ENCODE measurements around the gene PLAAT2. TPM values are rescaled to one million over a fixed set of nuclear protein-coding genes. Genes with fewer than 3 reads are reported as not detected.
"Not testable (repeated sequence)": the region's sequence is repeated elsewhere in the genome, so short reads cannot be mapped to it uniquely, and the experiment has no call there.

The PLAAT2 gene
- total RNA-seq, 3 donors from 2014 or later: 44.3 to 238 (median 62.8) TPM

GRCh38 chr11:63609536-63609935 is 46.4 kb upstream of the PLAAT2 start:
- no peaks in the 10 kb centered on the region for H3K9me3 ChIP-seq
- no peak for TF ChIP-seq CTCF (IDR thresholded peaks at IDR 0.05)
- intact Hi-C loops (cut with DNase I, micrococcal nuclease): no loop called here
- peak; percentile 85 for ATAC-seq
- H3K4me3 ChIP-seq: no peak overlapping the region
- peak; percentile 60 to 71 (median 67) for DNase-seq
- no peaks in the 10 kb centered on the region for H3K36me3 ChIP-seq (ENCODE audit: low read depth)
- H3K4me1 ChIP-seq (ENCODE audit: low read depth): peaks cover 3% of the 10 kb centered on the region

DNA sequence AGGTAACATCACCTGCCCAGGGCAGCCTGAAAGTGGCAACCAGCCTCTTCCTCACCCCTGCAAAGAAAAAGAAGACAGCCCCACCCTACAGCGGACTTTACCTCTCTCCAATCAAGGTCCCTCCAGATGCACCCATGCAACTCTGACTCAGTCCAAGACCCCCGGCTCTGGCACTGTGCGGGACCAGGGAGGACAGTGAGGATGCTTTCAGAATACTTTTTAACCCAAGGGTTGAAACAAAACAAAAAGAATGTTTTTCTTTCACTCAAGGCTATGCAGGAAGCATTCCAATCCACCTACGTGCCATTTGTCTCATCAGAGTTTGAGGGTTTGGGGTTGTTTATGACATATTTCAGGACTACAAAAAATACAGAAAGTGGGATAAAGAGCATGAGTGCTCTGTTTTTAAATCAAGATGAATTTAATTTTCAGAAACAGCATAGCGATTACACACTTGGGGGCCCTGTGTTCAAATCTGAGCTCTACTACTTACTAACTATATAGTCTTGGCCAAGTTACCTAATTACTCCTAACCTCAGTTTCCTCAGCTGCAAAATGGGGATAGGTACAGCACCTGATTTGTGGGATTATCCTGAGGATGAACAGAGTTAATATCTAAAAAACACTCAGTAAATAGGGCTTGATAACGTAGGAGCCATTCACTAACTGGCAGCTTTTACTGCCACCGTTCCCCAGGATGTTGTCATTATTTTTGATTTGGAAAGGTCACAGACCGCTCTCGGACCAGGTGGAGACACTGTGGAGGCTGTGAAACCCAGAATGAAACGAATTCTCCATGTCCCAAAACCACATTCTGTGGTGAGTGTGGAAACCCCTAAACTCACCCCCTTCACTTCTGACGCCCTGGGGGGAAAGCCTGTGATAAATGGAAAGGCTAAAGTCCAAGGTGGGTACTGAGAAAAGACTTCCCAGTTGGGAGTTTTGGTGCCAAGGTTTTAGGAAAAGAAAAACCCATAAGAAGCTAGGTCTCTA is 45.5 kb upstream of the PLAAT2 start:
- intact Hi-C loops (cut with DNase I, micrococcal nuclease): no loop called here
- no peak for ATAC-seq
- H3K4me1 ChIP-seq (ENCODE audit: low read depth): no peaks in the 10 kb centered on the region
- H3K4me3 ChIP-seq: no peak overlapping the region
- no peak for TF ChIP-seq CTCF (IDR thresholded peaks at IDR 0.05)
- no peak for DNase-seq
- no peaks in the 10 kb centered on the region for H3K9me3 ChIP-seq
- no peaks in the 10 kb centered on the region for H3K36me3 ChIP-seq (ENCODE audit: low read depth)

- Histone ChIP-seq H3K36me3 (ENCODE audit: low read depth) (no peaks in the 10 kb centered on the region), H3K4me1 (ENCODE audit: low read depth) (peaks cover 4% of the 10 kb centered on the region), H3K4me3 (no peak overlapping the region), H3K9me3 (no peaks in the 10 kb centered on the region)
- intact Hi-C loops (cut with DNase I, micrococcal nuclease): no loop called here
- DNase-seq: no peak
- no peak for TF ChIP-seq CTCF (IDR thresholded peaks at IDR 0.05)
- peak; percentile 29 for ATAC-seq
These were observed 40.0 kb upstream of the PLAAT2 start for GRCh38 chr11:63603180-63603518.

- H3K9me3 ChIP-seq; DNase-seq; H3K4me1 ChIP-seq (ENCODE audit: low read depth); H3K4me3 ChIP-seq; ATAC-seq; H3K36me3 ChIP-seq (ENCODE audit: low read depth); intact Hi-C loops (cut with DNase I, micrococcal nuclease): not testable (repeated sequence)
These were observed 39.4 kb upstream of the PLAAT2 start for GRCh38 chr11:63602290-63603179.

GRCh38 chr11:63599211-63600122 is 36.3 kb upstream of the PLAAT2 start:
- Histone ChIP-seq H3K36me3 (ENCODE audit: low read depth) (no peaks in the 10 kb centered on the region), H3K9me3 (no peaks in the 10 kb centered on the region), H3K4me1 (ENCODE audit: low read depth) (peaks cover 4% of the 10 kb centered on the region), H3K4me3 (no peak overlapping the region)
- ATAC-seq (no peak), DNase-seq (no peak)
- intact Hi-C loops (cut with DNase I, micrococcal nuclease): no loop called here
- no peak for TF ChIP-seq CTCF (IDR thresholded peaks at IDR 0.05)
